Measurements from ENCODE around the gene FAM110A.
A peak's percentile ranks its signal among the peaks of the same experiment; 100 is the strongest.
"Not testable (repeated sequence)": the region's sequence is repeated elsewhere in the genome, so short reads cannot be mapped to it uniquely, and the experiment has no call there.

Gene FAM110A

DNA sequence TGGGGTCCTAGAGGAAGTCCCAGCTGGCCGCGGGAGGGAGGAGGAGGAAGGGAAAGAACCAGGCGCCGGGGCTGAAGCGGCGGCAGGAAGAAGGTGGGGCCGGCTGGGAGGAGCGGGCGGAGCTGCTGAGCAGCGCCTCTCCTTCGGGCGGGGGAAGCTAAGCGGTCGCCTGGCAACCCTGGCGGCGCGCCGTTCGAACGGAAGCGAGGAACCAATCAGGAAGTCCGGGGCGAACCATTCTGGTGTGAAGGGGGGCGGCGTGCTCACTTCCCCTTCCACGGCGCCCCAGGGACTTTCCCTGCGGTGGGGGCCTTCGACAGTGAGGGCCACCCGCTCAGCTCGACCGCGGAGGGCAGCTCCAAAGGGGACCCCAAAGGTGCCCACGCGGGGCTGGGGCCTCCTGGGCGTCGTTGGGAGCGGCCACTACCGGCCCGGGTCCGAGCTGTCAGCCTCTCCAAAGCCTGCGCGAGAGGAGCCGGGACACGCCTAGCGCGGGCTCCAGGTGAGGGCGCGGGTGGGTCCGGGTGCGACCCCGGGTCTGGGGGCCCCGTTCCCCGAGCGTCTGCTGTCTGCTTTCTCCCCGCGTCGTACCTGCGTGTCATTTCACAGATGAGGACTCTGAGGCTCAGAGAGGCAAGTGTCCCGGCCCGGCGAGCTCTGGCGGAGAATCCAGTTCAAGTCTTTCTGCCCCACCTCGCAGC, at the start of gene FAM110A:
Gene FAM110A (plus strand): TSS at position 266 of the 701 bp plus-strand sequence. CDS start 11,090 bp downstream, outside the sequence.
- DNase-seq, result peak; percentile 98

- no peak for DNase-seq
These were observed 45.7 kb upstream of the FAM110A start for GRCh38 chr20:787825-788224.

- no peak for DNase-seq
These were observed 42.5 kb upstream of the FAM110A start for GRCh38 chr20:791056-791455.

- no peak for DNase-seq
These were observed 41.3 kb upstream of the FAM110A start for GRCh38 chr20:792248-792647.

GRCh38 chr20:796921-797320, 36.6 kb upstream of the FAM110A start:
- DNase-seq, result no peak

- not testable (repeated sequence) for DNase-seq
These were observed 34.8 kb upstream of the FAM110A start for GRCh38 chr20:798746-799145.

DNA sequence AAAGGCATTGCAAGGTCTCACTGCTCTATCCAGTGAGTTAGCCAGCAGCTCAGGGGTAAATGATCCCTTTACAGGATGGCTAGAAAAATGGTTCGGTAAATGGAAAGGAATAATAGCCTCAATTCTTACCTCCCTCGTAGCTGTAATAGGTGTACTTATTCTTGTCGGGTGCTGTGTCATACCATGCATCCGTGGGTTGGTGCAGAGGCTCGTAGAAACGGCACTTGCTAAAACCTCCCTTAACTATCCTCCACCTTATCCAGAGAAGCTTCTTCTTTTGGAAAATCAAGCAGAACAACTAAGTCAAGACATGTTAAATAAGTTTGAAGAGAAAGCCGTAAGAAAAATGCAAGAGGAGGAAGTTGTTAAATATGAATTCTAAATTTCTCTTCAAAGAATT, 33.5 kb upstream of the FAM110A start:
- DNase-seq, result not testable (repeated sequence)

DNA sequence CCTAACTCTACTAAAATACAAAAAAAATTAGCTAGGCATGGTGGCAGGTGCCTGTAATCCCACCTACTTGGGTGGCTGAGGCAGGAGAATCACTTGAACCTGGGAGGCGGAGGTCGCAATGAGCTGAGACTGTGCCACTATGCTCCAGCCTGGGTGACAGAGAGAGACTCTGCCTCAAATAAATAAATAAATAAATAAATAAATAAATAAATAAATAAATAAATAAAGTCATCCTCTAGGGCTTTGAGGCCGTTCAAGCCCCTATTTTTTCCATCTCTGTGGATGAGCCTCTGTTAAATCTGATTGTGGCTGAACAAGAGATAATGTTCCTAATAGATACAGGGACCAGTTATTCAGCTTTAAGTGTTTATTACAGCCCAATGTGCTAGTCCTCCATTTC, 31.8 kb upstream of the FAM110A start:
- DNase-seq, result no peak

DNA sequence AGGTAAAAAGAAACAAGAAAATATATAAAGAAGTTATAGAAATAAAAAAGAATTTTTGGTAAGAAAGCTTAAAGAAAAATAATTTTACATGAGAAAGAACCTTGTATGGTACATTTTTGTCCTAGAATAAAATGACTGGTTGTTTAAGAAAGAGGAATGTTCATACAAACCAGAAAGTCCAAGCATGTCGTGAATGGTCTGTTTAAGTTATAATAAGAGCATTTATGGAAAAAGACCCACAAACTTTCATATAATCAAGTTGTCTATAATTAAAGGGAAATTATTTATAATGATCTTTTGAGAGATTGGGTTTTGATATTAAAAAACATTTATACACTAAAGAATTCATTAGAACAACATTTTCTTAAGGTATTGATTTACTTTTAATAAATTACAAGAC, 27.8 kb upstream of the FAM110A start:
- DNase-seq, result peak; percentile 36

GRCh38 chr20:811776-812434, 21.6 kb upstream of the FAM110A start:
- DNase-seq, result not testable (repeated sequence)

DNA sequence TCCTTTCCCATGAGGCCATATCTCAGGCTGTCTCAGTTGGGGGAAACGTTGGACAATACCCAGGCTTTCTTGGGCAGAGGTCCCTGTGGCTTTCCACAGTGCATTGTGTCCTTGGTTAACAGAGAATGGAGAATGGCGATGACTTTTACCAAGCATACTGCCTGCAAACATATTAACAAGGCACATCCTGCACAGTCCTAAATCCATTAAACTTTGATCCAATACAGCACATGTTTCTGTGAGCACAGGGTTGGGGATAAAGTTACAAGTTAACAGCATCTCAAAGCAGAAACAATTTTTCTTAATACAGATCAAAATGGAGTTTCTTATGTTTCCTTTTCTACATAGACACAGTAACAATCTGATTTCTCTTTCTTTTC, 21.1 kb upstream of the FAM110A start:
- not testable (repeated sequence) for DNase-seq

DNA sequence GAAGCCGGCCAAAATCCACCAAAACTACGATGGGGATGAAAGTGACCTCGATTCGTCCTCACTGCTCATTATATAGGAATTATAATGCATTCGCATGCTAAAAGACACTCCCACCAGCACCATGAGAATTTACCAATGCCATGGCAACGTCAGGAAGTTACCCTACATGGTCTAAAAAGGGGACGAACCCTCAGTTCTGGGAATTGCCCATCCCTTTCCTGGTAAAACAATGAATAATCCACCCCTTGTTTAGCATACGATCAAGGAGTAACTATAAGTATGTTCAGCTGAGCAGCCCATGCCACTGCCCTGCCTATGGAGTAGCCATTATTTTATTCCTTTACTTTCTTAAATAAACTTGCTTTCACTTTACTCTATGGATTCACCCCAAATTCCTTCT, 20.1 kb upstream of the FAM110A start:
- DNase-seq, result no peak

DNA sequence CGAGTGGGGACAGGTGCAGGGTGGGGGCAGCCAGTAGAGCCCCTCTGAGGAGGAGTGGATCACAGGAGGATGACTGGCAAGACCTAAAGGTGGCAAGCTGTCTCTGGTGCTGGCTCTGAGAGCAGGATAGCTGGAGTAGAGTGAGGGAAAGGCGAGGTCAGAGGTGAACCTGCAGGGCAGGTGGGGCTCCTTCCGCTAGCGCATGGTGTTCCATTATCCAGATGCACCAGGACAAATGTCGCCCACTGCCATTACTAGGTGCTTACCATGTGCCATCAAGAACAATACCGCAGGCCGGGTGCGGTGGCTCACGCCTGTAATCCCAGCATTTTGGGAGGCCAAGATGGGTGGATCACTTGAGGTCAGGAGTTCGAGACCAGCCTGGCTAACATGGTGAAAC, 18.3 kb upstream of the FAM110A start:
- DNase-seq, result no peak

DNA sequence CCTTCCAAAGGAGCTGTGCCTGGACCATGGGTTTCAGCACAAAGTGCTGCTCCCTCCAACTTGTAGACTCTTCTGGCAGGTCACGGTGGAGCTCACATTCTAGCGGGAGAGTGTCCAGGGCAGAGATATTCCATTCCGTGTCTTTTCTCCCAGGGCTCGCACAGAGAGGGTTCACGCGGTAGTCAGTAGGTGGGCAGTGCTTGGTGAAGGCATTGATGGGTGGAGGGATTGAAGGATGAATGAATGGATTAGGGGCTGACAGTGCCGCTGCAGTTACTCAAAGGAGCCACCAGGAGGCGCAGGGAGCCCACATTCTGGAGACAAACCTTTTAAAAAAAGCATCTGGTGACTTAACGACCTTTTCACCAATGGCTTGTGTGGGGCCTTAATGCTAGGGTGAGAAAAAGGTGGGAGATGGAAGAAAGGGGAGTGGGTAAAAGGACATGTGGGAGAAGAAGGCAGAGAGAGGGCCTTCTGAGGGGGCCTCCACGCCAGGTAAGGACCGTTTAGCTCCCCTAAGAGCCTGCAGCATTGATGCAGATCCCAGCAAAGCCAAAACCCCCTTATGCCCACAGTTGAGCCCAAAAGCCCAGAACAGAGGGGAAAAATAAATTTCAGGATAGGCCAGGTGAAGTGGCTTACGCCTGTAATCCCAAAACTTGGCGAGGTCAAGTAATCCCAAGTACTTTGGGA, 17.5 kb upstream of the FAM110A start:
- peak; percentile 85 for DNase-seq

GRCh38 chr20:818001-818664, 15.4 kb upstream of the FAM110A start:
- DNase-seq, result no peak

GRCh38 chr20:819680-820322, 13.7 kb upstream of the FAM110A start:
- DNase-seq, result no peak

- DNase-seq, result no peak
These were observed 13.1 kb upstream of the FAM110A start for GRCh38 chr20:820323-820953.

GRCh38 chr20:821046-821730, 12.3 kb upstream of the FAM110A start:
- DNase-seq, result no peak

GRCh38 chr20:821731-822065, 11.8 kb upstream of the FAM110A start:
- no peak for DNase-seq

DNA sequence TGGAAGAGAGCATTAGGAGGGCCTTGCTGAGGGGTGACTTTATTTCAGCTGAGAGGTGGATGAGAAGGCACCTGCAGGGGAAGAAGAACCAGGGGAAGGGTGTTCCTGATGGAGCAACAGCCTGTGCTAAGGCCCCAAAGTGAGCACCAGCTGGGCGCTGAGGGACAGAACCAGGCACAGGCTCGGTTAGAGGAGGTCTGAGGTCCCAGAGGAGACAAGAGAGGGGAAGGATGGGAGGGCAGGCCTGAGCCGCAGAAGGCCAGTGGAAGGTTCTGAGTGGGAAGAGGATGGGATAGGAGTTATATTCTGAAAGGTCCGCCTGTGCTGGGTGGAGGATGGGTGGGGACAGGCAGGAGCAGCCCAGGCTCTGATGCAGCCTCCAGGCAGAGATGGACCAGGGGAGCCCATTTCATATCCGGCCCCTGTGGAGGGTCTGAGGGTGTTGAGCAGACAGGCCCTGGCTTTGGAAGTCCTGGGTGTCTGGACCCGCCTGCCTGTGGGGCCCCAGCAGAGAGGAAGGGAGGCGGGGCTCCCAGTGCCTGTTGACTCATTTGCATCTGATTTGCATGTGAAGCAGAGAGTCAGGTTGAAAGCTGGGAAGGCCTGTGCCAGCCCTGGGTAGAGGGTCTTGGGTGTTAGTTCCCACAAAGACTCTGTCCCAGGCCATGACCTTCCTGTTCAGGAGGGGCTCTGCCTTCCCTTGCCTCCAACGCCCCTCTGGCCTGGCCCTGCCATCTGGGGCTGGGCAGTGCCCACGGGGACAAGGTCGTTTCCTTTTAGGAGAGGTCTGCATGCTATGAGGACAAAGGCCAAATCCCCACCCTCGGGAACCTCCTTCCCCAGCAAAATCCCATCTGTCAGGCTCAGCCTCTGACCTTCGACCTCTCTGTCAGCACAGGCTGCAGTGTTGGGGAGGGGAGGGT, 10.6 kb upstream of the FAM110A start:
- DNase-seq, result no peak

- DNase-seq, result no peak
These were observed 10.0 kb upstream of the FAM110A start for GRCh38 chr20:823574-823902.

All from hematopoietic multipotent progenitor cell treated with erythropoietin and hydrocortisone succinate and interleukin-3 and kit ligand, for 4 days (in vitro differentiated cells).